Measurements from ENCODE around the gene RHOXF1.
"Not testable (repeated sequence)": the region's sequence is repeated elsewhere in the genome, so short reads cannot be mapped to it uniquely, and the experiment has no call there.

Gene RHOXF1

GRCh38 chrX:120115438-120115963 is at the start of gene RHOXF1:
Gene RHOXF1 (minus strand): TSS chrX:120115913. CDS start chrX:120115862, 51 bp downstream.
- DNase-seq (ENCODE audit: low read depth in 2 of 2), result no peak

- not testable (repeated sequence) for DNase-seq (ENCODE audit: low read depth in 2 of 2)
Observed at GRCh38 chrX:120159086-120159485, 43.4 kb upstream of the RHOXF1 start.

GRCh38 chrX:120158313-120158712 is 42.6 kb upstream of the RHOXF1 start, which contains the start of gene RHOXF2:
Gene RHOXF2 (plus strand): TSS chrX:120158613. CDS start chrX:120158751, 138 bp downstream.
- not testable (repeated sequence) for DNase-seq (ENCODE audit: low read depth in 2 of 2)

- not testable (repeated sequence) for DNase-seq (ENCODE audit: low read depth in 2 of 2)
Observed at GRCh38 chrX:120150109-120150744, 34.5 kb upstream of the RHOXF1 start.

GRCh38 chrX:120147537-120147936 is 31.8 kb upstream of the RHOXF1 start:
- no peak for DNase-seq (ENCODE audit: low read depth in 2 of 2)

GRCh38 chrX:120146323-120146722 is 30.6 kb upstream of the RHOXF1 start:
- not testable (repeated sequence) for DNase-seq (ENCODE audit: low read depth in 2 of 2)

- no peak for DNase-seq (ENCODE audit: low read depth in 2 of 2)
Observed at GRCh38 chrX:120145295-120145925, 29.7 kb upstream of the RHOXF1 start.

- no peak for DNase-seq (ENCODE audit: low read depth in 2 of 2)
Observed at GRCh38 chrX:120144178-120144844, 28.6 kb upstream of the RHOXF1 start.

GRCh38 chrX:120140293-120140981 is 24.7 kb upstream of the RHOXF1 start:
- DNase-seq (ENCODE audit: low read depth in 2 of 2), result no peak

GRCh38 chrX:120137439-120137838 is 21.7 kb upstream of the RHOXF1 start:
- DNase-seq (ENCODE audit: low read depth in 2 of 2), result no peak

- DNase-seq (ENCODE audit: low read depth in 2 of 2), result no peak
Observed at GRCh38 chrX:120136840-120137239, 21.1 kb upstream of the RHOXF1 start.

GRCh38 chrX:120136128-120136527 is 20.4 kb upstream of the RHOXF1 start:
- DNase-seq (ENCODE audit: low read depth in 2 of 2), result no peak

- DNase-seq (ENCODE audit: low read depth in 2 of 2), result not testable (repeated sequence)
Observed at GRCh38 chrX:120128306-120128846, 12.7 kb upstream of the RHOXF1 start.

GRCh38 chrX:120125444-120125843 is 9.7 kb upstream of the RHOXF1 start:
- no peak for DNase-seq (ENCODE audit: low read depth in 2 of 2)

GRCh38 chrX:120120223-120120622 is 4.5 kb upstream of the RHOXF1 start:
- DNase-seq (ENCODE audit: low read depth in 2 of 2), result no peak

- DNase-seq (ENCODE audit: low read depth in 2 of 2), result no peak
Observed at GRCh38 chrX:120111611-120112010, 4.1 kb downstream of the RHOXF1 start.

GRCh38 chrX:120109378-120109777 is 6.3 kb downstream of the RHOXF1 start:
- no peak for DNase-seq (ENCODE audit: low read depth in 2 of 2)

GRCh38 chrX:120104707-120105106 is 11.0 kb downstream of the RHOXF1 start:
- DNase-seq (ENCODE audit: low read depth in 2 of 2), result not testable (repeated sequence)

GRCh38 chrX:120101057-120101456 is 14.7 kb downstream of the RHOXF1 start:
- not testable (repeated sequence) for DNase-seq (ENCODE audit: low read depth in 2 of 2)

GRCh38 chrX:120090208-120090607 is 25.5 kb downstream of the RHOXF1 start:
- no peak for DNase-seq (ENCODE audit: low read depth in 2 of 2)

- no peak for DNase-seq (ENCODE audit: low read depth in 2 of 2)
Observed at GRCh38 chrX:120087289-120088017, 28.3 kb downstream of the RHOXF1 start.
